GM12865 (cell line): Measurements from ENCODE around the gene CDC42EP5.
"Not testable (repeated sequence)": the region's sequence is repeated elsewhere in the genome, so short reads cannot be mapped to it uniquely, and the experiment has no call there.

ENCODE experiments used
- DNase-seq: peaks from one replicate; pipeline ENCODE4 v3.0.0; 2010; ENCODE audit warnings: low read depth
- H3K4me3 ChIP-seq: 2 replicates; pipeline ENCODE4 v1.5.1; 2011; ENCODE audit warnings: mild to moderate bottlenecking, low read depth, low read length, control low read depth
- CTCF ChIP-seq: IDR thresholded peaks from 2 replicates; pipeline ENCODE4 v1.5.1; 2011; ENCODE audit warnings: low read length, control low read depth, low read depth, inconsistent platforms; ENCODE audit not compliant: insufficient read depth; ENCODE audit errors: missing control alignments

Gene CDC42EP5

GRCh38 chr19:54470276-54470887, 2.7 kb downstream of the CDC42EP5 start:
- no peak overlapping the region for H3K4me3 ChIP-seq
- TF ChIP-seq CTCF: no peak

GRCh38 chr19:54469496-54469934, 3.6 kb downstream of the CDC42EP5 start:
- TF ChIP-seq CTCF: no peak
- no peak for DNase-seq
- H3K4me3 ChIP-seq: no peak overlapping the region

More at GRCh38 chr19:54470276-54470887, 2.7 kb downstream of the CDC42EP5 start:
- no peak for DNase-seq

GRCh38 chr19:54466110-54466480, 7.0 kb downstream of the CDC42EP5 start:
- H3K4me3 ChIP-seq, DNase-seq: not testable (repeated sequence)

GRCh38 chr19:54465426-54466109, 7.5 kb downstream of the CDC42EP5 start:
- no peak for TF ChIP-seq CTCF
- no peak for DNase-seq
- no peak overlapping the region for H3K4me3 ChIP-seq

GRCh38 chr19:54464630-54465425, 8.3 kb downstream of the CDC42EP5 start:
- no peak for TF ChIP-seq CTCF
- peak overlapping the region; percentile 90 for H3K4me3 ChIP-seq
- DNase-seq: peak; percentile 95

- peak overlapping the region; percentile 90 for H3K4me3 ChIP-seq
- TF ChIP-seq CTCF: no peak
- DNase-seq: peak; percentile 99
These were observed 9.0 kb downstream of the CDC42EP5 start for GRCh38 chr19:54464044-54464629.

- peak within 1 kb of the TSS; percentile 90 for H3K4me3 ChIP-seq
- DNase-seq: peak; percentile 100
- no peak for TF ChIP-seq CTCF
These were observed 9.5 kb downstream of the CDC42EP5 start, which contains the start of gene LENG9 for GRCh38 chr19:54463531-54464043. LENG9 (minus strand) TSS chr19:54463778; CDS start chr19:54463526, 252 bp downstream.
